PC-3 (cell line): ENCODE results near the gene ABL1. TPM values are rescaled to one million over a fixed set of nuclear protein-coding genes. Genes with fewer than 3 reads are reported as not detected.

Source experiments
- ATAC-seq: fragments of 200-7000 bp; cut with Tn5 transposase; 2 replicates; pipeline ENCODE4 v1.9.1; 2020; ENCODE audit warnings: mild to moderate bottlenecking, moderate library complexity
- BruUV-seq: library from RNA; stranded (reverse); fragments of 400-500 nt; replicated peaks from 2 replicates; lab custom pipeline; 2021; lab: Mats Ljungman, UMichigan
- CTCF ChIA-PET: fragments of 300-600 bp; sonication (Branson Sonifier 250); formaldehyde crosslinking; loops from one replicate; lab custom pipeline; 2022; ENCODE audit warnings: antibody characterized with exemption; lab: Charles Lee
- POLR2A ChIA-PET: fragments of 300-600 bp; sonication (Branson Sonifier 250); formaldehyde crosslinking; loops from one replicate; lab custom pipeline; 2022; ENCODE audit warnings: antibody characterized with exemption; ENCODE audit not compliant: unreplicated experiment; lab: Charles Lee
- DNase-seq: peaks from one replicate; pipeline ENCODE4 v3.0.0-alpha.2; 2015
- H2AFZ ChIP-seq: fragments of 300-600 bp; sonication (generic); 2 replicates; pipeline ENCODE4 v1.6.0; 2016; ENCODE audit warnings: antibody characterized with exemption, low read length
- H3F3A ChIP-seq: fragments of 300-600 bp; sonication (generic); one replicate; pipeline ENCODE4 v1.6.0; 2017; ENCODE audit warnings: antibody characterized with exemption, low read length, control low read depth, mild to moderate bottlenecking; ENCODE audit not compliant: unreplicated experiment
- H3K27ac ChIP-seq: fragments of 300-600 bp; sonication (generic); 2 replicates; pipeline ENCODE4 v1.5.1; 2016; ENCODE audit warnings: mild to moderate bottlenecking, low read length
- H3K27me3 ChIP-seq: fragments of 300-600 bp; sonication (generic); 2 replicates; pipeline ENCODE4 v1.6.1; 2016; ENCODE audit warnings: low read length, mixed read lengths
- H3K36me3 ChIP-seq: fragments of 300-600 bp; sonication (generic); 2 replicates; pipeline ENCODE4 v1.6.1; 2016; ENCODE audit warnings: low read depth, mixed run types, low read length, mixed read lengths
- H3K4me1 ChIP-seq: fragments of 300-600 bp; sonication (generic); 2 replicates; pipeline ENCODE4 v1.5.1; 2016; ENCODE audit warnings: low read length; ENCODE audit not compliant: insufficient read depth
- H3K4me2 ChIP-seq: fragments of 300-600 bp; sonication (generic); 2 replicates; pipeline ENCODE4 v1.6.0; 2016; ENCODE audit warnings: low read length
- H3K4me3 ChIP-seq: fragments of 300-600 bp; sonication (generic); 2 replicates; pipeline ENCODE4 v1.5.1; 2016; ENCODE audit warnings: mild to moderate bottlenecking, low read length, mixed read lengths
- H3K79me2 ChIP-seq: fragments of 300-600 bp; sonication (generic); 2 replicates; pipeline ENCODE4 v1.6.1; 2017; ENCODE audit warnings: low read length, mixed read lengths
- H3K9ac ChIP-seq: fragments of 300-600 bp; sonication (generic); 2 replicates; pipeline ENCODE4 v1.6.0; 2016; ENCODE audit warnings: mild to moderate bottlenecking, low read length
- H3K9me2 ChIP-seq: fragments of 300-600 bp; sonication (generic); replicated peaks from 2 replicates; pipeline ENCODE4 v1.6.1; 2016; ENCODE audit warnings: mixed run types, low read length, mixed read lengths
- H3K9me3 ChIP-seq: fragments of 300-600 bp; sonication (generic); 2 replicates; pipeline ENCODE4 v1.6.1; 2016; ENCODE audit warnings: low read length, mixed read lengths
- H4K20me1 ChIP-seq: fragments of 300-600 bp; sonication (generic); 2 replicates; pipeline ENCODE4 v1.6.1; 2016; ENCODE audit warnings: low read length, mixed read lengths
- CTCF ChIP-seq: fragments of 300-600 bp; sonication (generic); conservative IDR thresholded peaks from 2 replicates; pipeline ENCODE4 v1.5.1; 2017; ENCODE audit warnings: antibody characterized with exemption, low read depth, mild to moderate bottlenecking, low read length
- EZH2 ChIP-seq: fragments of 300-600 bp; sonication (generic); IDR thresholded peaks from one replicate; pipeline ENCODE4 v1.6.1; 2017; ENCODE audit warnings: antibody characterized with exemption, mild to moderate bottlenecking, low read length; ENCODE audit not compliant: unreplicated experiment
- EZH2phosphoT487 ChIP-seq: fragments of 300-600 bp; sonication (generic); IDR thresholded peaks from 2 replicates; pipeline ENCODE4 v1.6.1; 2018; ENCODE audit warnings: mild to moderate bottlenecking, antibody characterized with exemption, low read length, borderline replicate concordance
- intact Hi-C: fragments of 100-400 bp; cut with micrococcal nuclease; formaldehyde crosslinking; loops from 2 replicates; pipeline ENCODE4 v1.9.0; 2023
- total RNA-seq: library from RNA; depleted of rRNA; stranded (reverse); fragments of >200 nt; gene quantifications from 2 replicates; pipeline ENCODE4 v1.2.3, GENCODE V29; 2014

The ABL1 gene
- total RNA-seq, 1 experiment from 2014 or later, result 22.8 TPM

- Histone ChIP-seq H2AFZ (no peak within 1 kb of the TSS), H3K4me1 (no peaks in the 10 kb centered on the region), H3K4me3 (no peak within 1 kb of the TSS), H3K4me2 (no peak within 1 kb of the TSS), H3K36me3 (no peaks in the 10 kb centered on the region), H3K27me3 (no peaks in the 10 kb centered on the region), H3K9ac (no peak within 1 kb of the TSS), H3K9me3 (no peaks in the 10 kb centered on the region), H3K79me2 (no peaks in the 10 kb centered on the region), H3F3A (no peaks in the 10 kb centered on the region), H3K27ac (no peak within 1 kb of the TSS), H4K20me1 (no peaks in the 10 kb centered on the region), H3K9me2 (no peaks in the 10 kb centered on the region)
- ATAC-seq, result no peak
- no TSS peak for BruUV-seq
- ChIA-PET CTCF (interaction anchor here (0.6 kb wide), 1 partner anchor 102 kb away, joined by 3 read pairs; no protein-coding TSS in a partner anchor), POLR2A (no interaction called here)
- peak; percentile 7 for DNase-seq
- intact Hi-C loops, result loop anchor here (5.0 kb wide), 1 partner anchor 36 kb away; no protein-coding TSS in a partner anchor
- no peak for TF ChIP-seq EZH2phosphoT487
- no peak for TF ChIP-seq EZH2
- TF ChIP-seq CTCF, result no peak; the same call in 1 of the 2 replicates
Observed at GRCh38 chr9:130896233-130897014, 61.4 kb downstream of the ABL1 start, which contains the start of gene QRFP. Gene QRFP (minus strand): TSS chr9:130896812. CDS start chr9:130893838, 2,974 bp downstream.

GRCh38 chr9:130897105-130897751 lies 62.2 kb downstream of the ABL1 start:
- no peak overlapping the region for H3K4me2 ChIP-seq
- H3K9ac ChIP-seq, result no peak overlapping the region
- ChIA-PET CTCF (interaction anchor here (0.6 kb wide), 1 partner anchor 36 kb away, joined by 3 read pairs; no protein-coding TSS in a partner anchor), POLR2A (no interaction called here)
- intact Hi-C loops, result loop anchor here (5.0 kb wide), 1 partner anchor 35 kb away; no protein-coding TSS in a partner anchor
- H3K27me3 ChIP-seq, result no peaks in the 10 kb centered on the region
- no peaks in the 10 kb centered on the region for H3K9me2 ChIP-seq
- no peaks in the 10 kb centered on the region for H4K20me1 ChIP-seq
- ATAC-seq, result no peak
- no peaks in the 10 kb centered on the region for H3F3A ChIP-seq
- H2AFZ ChIP-seq, result no peak overlapping the region
- no peak for TF ChIP-seq EZH2
- no peak for TF ChIP-seq EZH2phosphoT487
- no peak for TF ChIP-seq CTCF
- DNase-seq, result no peak
- no peaks in the 10 kb centered on the region for H3K4me1 ChIP-seq
- BruUV-seq, result no TSS peak
- no peak overlapping the region for H3K4me3 ChIP-seq
- H3K27ac ChIP-seq, result no peak overlapping the region
- H3K9me3 ChIP-seq, result no peaks in the 10 kb centered on the region
- H3K36me3 ChIP-seq, result no peaks in the 10 kb centered on the region
- H3K79me2 ChIP-seq, result no peaks in the 10 kb centered on the region
